HL-60 (cell line): Measurements from ENCODE around the gene PSMC5.

Source experiments
- CTCF ChIP-seq: IDR thresholded peaks from one replicate; pipeline ENCODE4 v1.5.1; 2011; ENCODE audit warnings: low read length, control low read depth, inconsistent platforms; ENCODE audit not compliant: insufficient read depth
- POLR2AphosphoS5 ChIP-seq: IDR thresholded peaks from 2 replicates; pipeline ENCODE4 v1.6.1; 2012; ENCODE audit warnings: low read depth

DNA sequence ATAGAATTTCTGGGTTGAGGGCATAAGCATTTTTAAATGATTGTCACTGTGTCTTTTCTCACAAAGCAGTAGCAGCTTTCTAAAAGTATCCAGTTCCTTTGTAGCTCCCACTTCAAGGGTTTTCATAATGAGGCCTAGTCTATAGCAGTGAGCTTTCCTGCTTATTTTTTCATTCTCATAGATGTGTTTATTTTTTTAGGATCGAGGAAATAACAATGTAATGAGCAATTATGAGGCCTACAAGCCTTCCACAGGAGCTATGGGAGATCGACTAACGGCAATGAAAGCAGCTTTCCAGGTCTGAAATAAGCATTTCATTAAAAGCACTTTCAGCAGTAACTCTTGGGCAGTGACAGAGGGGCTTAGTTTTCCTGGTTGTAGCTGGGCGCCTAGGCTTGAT is 10.6 kb upstream of the PSMC5 start:
- TF ChIP-seq CTCF (no peak), POLR2AphosphoS5 (no peak)
